OCI-LY3 (cell line): ENCODE data around the gene EFNB2.

Experiments
- H2AFZ ChIP-seq: fragments of 200-600, 300-600 bp; shearing (Covaris generic); 2 replicates; pipeline ENCODE4 v1.6.0; 2014; ENCODE audit warnings: antibody characterized with exemption, low read depth, low read length
- H3K27ac ChIP-seq: fragments of 200-600, 300-600 bp; sonication (generic); 2 replicates; pipeline ENCODE4 v1.5.1; 2014; ENCODE audit warnings: mild to moderate bottlenecking, low read length, moderate library complexity, mixed read lengths
- H3K27me3 ChIP-seq: fragments of 200-600, 300-600 bp; sonication (generic); 2 replicates; pipeline ENCODE4 v1.6.1; 2014; ENCODE audit warnings: low read depth, low read length, mixed read lengths
- H3K36me3 ChIP-seq: fragments of 200-600, 300-600 bp; sonication (generic); replicated peaks from 2 replicates; pipeline ENCODE3; 2014; ENCODE audit warnings: low read depth, low read length, mixed read lengths
- H3K4me1 ChIP-seq: fragments of 300-600, 200-600 bp; sonication (generic); 2 replicates; pipeline ENCODE4 v1.6.1; 2014; ENCODE audit warnings: low read length, mixed read lengths
- H3K4me2 ChIP-seq: fragments of 200-600, 300-600 bp; sonication (generic); 2 replicates; pipeline ENCODE4 v1.6.1; 2014; ENCODE audit warnings: low read length, mixed read lengths
- H3K4me3 ChIP-seq: fragments of 300-600, 200-600 bp; sonication (generic); 2 replicates; pipeline ENCODE4 v1.5.1; 2014; ENCODE audit warnings: antibody characterized with exemption, mild to moderate bottlenecking, low read length, moderate library complexity
- H3K79me2 ChIP-seq: fragments of 300-600, 200-600 bp; shearing (Covaris generic); 2 replicates; pipeline ENCODE4 v1.6.1; 2014; ENCODE audit warnings: mild to moderate bottlenecking, low read length, mixed read lengths
- H3K9ac ChIP-seq: fragments of 300-600, 200-600 bp; shearing (Covaris generic); 2 replicates; pipeline ENCODE4 v1.6.0; 2014; ENCODE audit warnings: mild to moderate bottlenecking, low read length, moderate library complexity
- H3K9me3 ChIP-seq: fragments of 200-600, 300-600 bp; shearing (Covaris generic); 2 replicates; pipeline ENCODE4 v1.6.1; 2014; ENCODE audit warnings: low read length, mixed read lengths; ENCODE audit not compliant: insufficient read depth
- H4K20me1 ChIP-seq: fragments of 200-600, 300-600 bp; sonication (generic); 2 replicates; pipeline ENCODE4 v1.6.1; 2016; ENCODE audit warnings: low read length, mixed read lengths; ENCODE audit not compliant: insufficient read depth
- CTCF ChIP-seq: fragments of 200-600, 300-600 bp; sonication (generic); IDR thresholded peaks from 2 replicates; pipeline ENCODE4 v1.5.1; 2014; ENCODE audit warnings: antibody characterized with exemption, low read length, low read depth
- EZH2phosphoT487 ChIP-seq: fragments of 200-600 bp; shearing (Covaris generic); IDR thresholded peaks from 2 replicates; pipeline ENCODE4 v1.6.1; 2018; ENCODE audit warnings: antibody characterized with exemption, mixed run types, low read depth

Gene EFNB2

GRCh38 chr13:106522898-106523525 is 12.4 kb downstream of the EFNB2 start:
- H3K4me1 ChIP-seq: no peaks in the 10 kb centered on the region
- no peaks in the 10 kb centered on the region for H3K79me2 ChIP-seq
- H3K4me3 ChIP-seq: no peak overlapping the region
- no peak overlapping the region for H2AFZ ChIP-seq
- no peaks in the 10 kb centered on the region for H3K9me3 ChIP-seq
- TF ChIP-seq CTCF (no peak), EZH2phosphoT487 (no peak)
- H3K36me3 ChIP-seq: no peaks in the 10 kb centered on the region
- no peak overlapping the region for H3K27ac ChIP-seq
- no peaks in the 10 kb centered on the region for H4K20me1 ChIP-seq
- H3K27me3 ChIP-seq: no peaks in the 10 kb centered on the region
- no peak overlapping the region for H3K4me2 ChIP-seq
- no peak overlapping the region for H3K9ac ChIP-seq

GRCh38 chr13:106522112-106522705 is 13.3 kb downstream of the EFNB2 start:
- Histone ChIP-seq H3K9me3 (no peaks in the 10 kb centered on the region), H3K79me2 (no peaks in the 10 kb centered on the region), H2AFZ (no peak overlapping the region), H3K4me1 (no peaks in the 10 kb centered on the region), H3K36me3 (no peaks in the 10 kb centered on the region), H3K27ac (no peak overlapping the region), H4K20me1 (no peaks in the 10 kb centered on the region), H3K4me2 (no peak overlapping the region), H3K27me3 (no peaks in the 10 kb centered on the region), H3K4me3 (no peak overlapping the region), H3K9ac (no peak overlapping the region)
- TF ChIP-seq EZH2phosphoT487: no peak
- no peak for TF ChIP-seq CTCF

- H3K27ac ChIP-seq: no peak overlapping the region
- H3K4me1 ChIP-seq: no peaks in the 10 kb centered on the region
- TF ChIP-seq CTCF: no peak
- TF ChIP-seq EZH2phosphoT487: no peak
- H3K4me3 ChIP-seq: no peak overlapping the region
- H3K79me2 ChIP-seq: no peaks in the 10 kb centered on the region
- H3K27me3 ChIP-seq: no peaks in the 10 kb centered on the region
- no peaks in the 10 kb centered on the region for H3K9me3 ChIP-seq
- no peaks in the 10 kb centered on the region for H4K20me1 ChIP-seq
- H3K9ac ChIP-seq: no peak overlapping the region
- no peak overlapping the region for H2AFZ ChIP-seq
- H3K4me2 ChIP-seq: no peak overlapping the region
- no peaks in the 10 kb centered on the region for H3K36me3 ChIP-seq
Observed at GRCh38 chr13:106521095-106521799, 14.2 kb downstream of the EFNB2 start.

GRCh38 chr13:106520251-106521054 is 15.0 kb downstream of the EFNB2 start:
- no peak overlapping the region for H3K4me3 ChIP-seq
- no peaks in the 10 kb centered on the region for H3K4me1 ChIP-seq
- no peaks in the 10 kb centered on the region for H4K20me1 ChIP-seq
- no peaks in the 10 kb centered on the region for H3K36me3 ChIP-seq
- TF ChIP-seq EZH2phosphoT487: no peak
- TF ChIP-seq CTCF: peak; percentile 27; the same call in 1 of the 2 replicates
- no peak overlapping the region for H3K4me2 ChIP-seq
- no peaks in the 10 kb centered on the region for H3K79me2 ChIP-seq
- no peaks in the 10 kb centered on the region for H3K9me3 ChIP-seq
- H2AFZ ChIP-seq: no peak overlapping the region
- H3K9ac ChIP-seq: no peak overlapping the region
- H3K27ac ChIP-seq: no peak overlapping the region
- H3K27me3 ChIP-seq: no peaks in the 10 kb centered on the region
